ENCODE measurements around the gene MT1M.

The MT1M gene

GRCh38 chr16:56679078-56679730 lies 46.7 kb downstream of the MT1M start:
- Mint-ChIP-seq H3K4me1 (ENCODE audit: low read depth) (peaks cover 37% of the 10 kb centered on the region), H3K36me3 (ENCODE audit: low read depth) (peaks cover 13% of the 10 kb centered on the region), H3K27ac (no peak overlapping the region), H3K27me3 (peaks cover 12% of the 10 kb centered on the region), H3K4me3 (no peak overlapping the region), H3K9me3 (no peaks in the 10 kb centered on the region)
- DNase-seq, result no peak

DNA sequence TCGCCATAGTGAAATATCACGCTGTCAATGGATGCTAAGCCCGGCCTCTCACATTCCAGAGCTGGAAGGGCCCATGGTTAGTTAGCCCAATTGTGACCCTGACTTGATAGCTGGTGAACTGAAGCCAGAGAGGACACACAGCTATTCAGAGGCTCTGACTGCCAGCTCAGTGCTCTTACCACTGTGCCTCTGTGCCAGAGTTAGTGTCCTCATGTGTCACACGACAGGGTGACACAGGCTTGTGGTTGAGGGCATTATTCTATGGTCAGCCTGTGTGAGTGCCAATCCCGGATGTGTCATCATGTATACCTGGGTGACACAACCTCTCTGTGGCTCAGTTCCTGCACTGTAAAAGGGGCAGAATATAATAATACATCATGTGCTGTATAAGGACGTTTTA lies 47.4 kb downstream of the MT1M start:
- H3K4me3 Mint-ChIP-seq, result no peak overlapping the region
- no peak overlapping the region for H3K27ac Mint-ChIP-seq

DNA sequence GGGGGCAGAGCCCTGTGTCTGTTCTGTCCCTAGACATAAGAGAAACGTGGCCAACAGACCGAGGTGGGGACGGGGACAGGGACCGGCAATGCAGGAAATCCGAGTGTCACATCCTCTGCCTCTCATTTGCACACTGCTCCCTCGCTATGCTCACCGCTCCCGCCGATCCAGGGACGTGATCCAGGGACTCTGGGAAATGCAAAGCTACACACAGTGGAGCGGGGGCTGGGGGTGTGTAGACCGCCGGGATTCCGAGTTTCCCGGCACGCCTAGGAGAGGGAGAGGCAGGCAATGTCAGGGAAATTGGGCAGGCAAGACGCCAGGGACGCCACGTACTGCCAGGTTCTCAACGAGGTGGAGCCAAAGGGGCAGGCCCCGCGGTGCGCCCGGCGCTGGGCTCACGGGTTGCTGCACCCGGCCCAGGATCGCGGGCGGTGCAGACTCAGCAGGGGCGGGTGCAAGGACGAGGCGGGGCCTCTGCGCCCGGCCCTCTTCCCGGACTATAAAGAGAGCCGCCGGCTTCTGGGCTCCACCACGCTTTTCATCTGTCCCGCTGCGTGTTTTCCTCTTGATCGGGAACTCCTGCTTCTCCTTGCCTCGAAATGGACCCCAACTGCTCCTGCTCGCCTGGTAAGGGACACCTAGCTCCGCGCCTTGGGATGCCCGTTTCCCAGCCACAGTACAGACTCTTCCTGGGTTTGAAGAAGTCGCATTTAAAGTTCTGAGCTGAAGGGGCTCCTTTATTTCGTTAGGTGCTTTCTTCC lies 49.7 kb downstream of the MT1M start, which contains the start of gene MT1X:
Gene MT1X, plus strand, starts transcription at position 532 of the 764 bp plus-strand sequence. Its CDS starts 71 bp downstream, at position 603.
- peak within 1 kb of the TSS; percentile 93 for H3K4me3 Mint-ChIP-seq
- peak within 1 kb of the TSS; percentile 94 for H3K27ac Mint-ChIP-seq
- DNase-seq, result peak; percentile 94
- H3K4me1 Mint-ChIP-seq (ENCODE audit: low read depth), result peaks cover 29% of the 10 kb centered on the region
- H3K36me3 Mint-ChIP-seq (ENCODE audit: low read depth), result peaks cover 28% of the 10 kb centered on the region
- H3K27me3 Mint-ChIP-seq, result no peaks in the 10 kb centered on the region
- peaks cover 2% of the 10 kb centered on the region for H3K9me3 Mint-ChIP-seq

More for the DNA sequence above, 47.4 kb downstream of the MT1M start:
- Mint-ChIP-seq H3K36me3 (ENCODE audit: low read depth) (peaks cover 16% of the 10 kb centered on the region), H3K27me3 (peaks cover 8% of the 10 kb centered on the region), H3K9me3 (no peaks in the 10 kb centered on the region), H3K4me1 (ENCODE audit: low read depth) (peaks cover 39% of the 10 kb centered on the region)
- DNase-seq, result no peak

DNA sequence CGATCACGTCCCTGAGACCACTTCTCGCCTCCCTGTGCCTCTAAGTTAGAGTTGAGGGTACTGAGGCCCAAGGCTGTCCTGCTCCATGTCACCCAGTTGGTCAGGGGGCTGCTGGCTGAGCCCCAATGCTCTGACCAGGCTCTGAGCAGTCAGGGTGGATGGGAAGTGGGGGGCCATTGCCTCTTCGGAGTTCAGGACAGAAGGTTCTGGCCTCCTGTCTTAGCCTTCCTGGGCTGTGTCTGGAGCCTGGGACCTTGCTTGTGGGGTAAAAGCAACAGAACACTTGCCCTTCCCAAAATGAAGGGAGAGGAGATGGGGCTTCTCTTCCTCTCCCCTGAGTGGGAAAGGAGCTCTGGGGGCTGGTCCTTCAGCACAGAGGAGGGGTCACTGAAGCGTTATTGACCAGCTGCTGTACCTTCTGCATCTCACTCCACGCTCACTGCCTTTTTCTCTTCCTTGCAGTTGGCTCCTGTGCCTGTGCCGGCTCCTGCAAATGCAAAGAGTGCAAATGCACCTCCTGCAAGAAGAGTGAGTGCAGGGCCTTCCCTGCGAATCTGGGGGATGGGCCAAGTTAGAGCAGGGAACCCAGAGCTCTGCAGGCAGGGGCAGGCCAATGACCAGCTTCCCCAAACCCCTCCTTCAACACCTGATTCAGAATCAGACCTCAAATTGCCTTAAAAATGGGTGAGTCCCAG lies 50.4 kb downstream of the MT1M start:
- no peak for DNase-seq
- Mint-ChIP-seq H3K4me3 (peak overlapping the region; percentile 93), H3K27me3 (no peaks in the 10 kb centered on the region), H3K36me3 (ENCODE audit: low read depth) (peaks cover 28% of the 10 kb centered on the region), H3K4me1 (ENCODE audit: low read depth) (peaks cover 29% of the 10 kb centered on the region), H3K27ac (peak overlapping the region; percentile 94), H3K9me3 (peaks cover 2% of the 10 kb centered on the region)

All from activated T-cell treated with anti-CD3 and anti-CD28 coated beads, Interleukin-2, amount 50 U/mL, for 24 hours (primary cell).